H54 (cell line): ENCODE data around the gene SGMS1.
A peak's percentile ranks its signal among the peaks of the same experiment; 100 is the strongest.
"Not testable (repeated sequence)": the region's sequence is repeated elsewhere in the genome, so short reads cannot be mapped to it uniquely, and the experiment has no call there.

Source experiments
- DNase-seq: peaks from one replicate; pipeline ENCODE4 v3.0.0; 2011; ENCODE audit warnings: low spot score, mixed read lengths; ENCODE audit not compliant: insufficient read length
- FAIRE-seq: peaks from 3 replicates; lab custom pipeline; 2011; peaks lifted over from hg19 to GRCh38; lab: Jason Lieb, UNC
- POLR2A ChIP-seq: IDR thresholded peaks from 2 replicates; pipeline ENCODE4 v1.6.1; 2011; ENCODE audit warnings: low read depth, mild to moderate bottlenecking, low read length

Gene SGMS1

GRCh38 chr10:50623663-50624412 is at the start of gene SGMS1:
TSS of gene SGMS1 (minus strand) at chr10:50623956. CDS start at chr10:50344114, 279,842 bp downstream.
- peak; percentile 65 for TF ChIP-seq POLR2A
- no peak for FAIRE-seq
- peak; percentile 60 for DNase-seq

DNA sequence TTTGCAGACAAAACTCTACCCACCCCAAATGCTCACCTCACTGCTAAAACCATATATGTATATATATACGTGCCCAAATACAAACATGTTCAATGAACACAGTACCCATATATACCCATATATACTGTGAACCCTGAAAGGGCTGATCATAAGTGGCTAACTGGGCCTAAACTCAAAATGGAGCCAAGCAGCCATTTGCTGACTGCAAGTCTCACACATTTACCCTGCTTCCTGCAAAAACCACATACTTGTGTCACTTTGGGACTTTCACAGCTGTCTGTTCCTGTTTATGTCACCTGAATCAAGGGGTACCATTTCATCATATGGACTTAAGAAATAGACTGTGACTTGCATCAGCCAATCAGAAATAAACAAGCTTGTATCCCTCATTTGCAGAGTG is 48.4 kb upstream of the SGMS1 start:
- not testable (repeated sequence) for FAIRE-seq, DNase-seq

GRCh38 chr10:50671645-50672044 is 47.9 kb upstream of the SGMS1 start:
- DNase-seq, FAIRE-seq: not testable (repeated sequence)

GRCh38 chr10:50669957-50670356 is 46.2 kb upstream of the SGMS1 start:
- DNase-seq, FAIRE-seq: not testable (repeated sequence)

DNA sequence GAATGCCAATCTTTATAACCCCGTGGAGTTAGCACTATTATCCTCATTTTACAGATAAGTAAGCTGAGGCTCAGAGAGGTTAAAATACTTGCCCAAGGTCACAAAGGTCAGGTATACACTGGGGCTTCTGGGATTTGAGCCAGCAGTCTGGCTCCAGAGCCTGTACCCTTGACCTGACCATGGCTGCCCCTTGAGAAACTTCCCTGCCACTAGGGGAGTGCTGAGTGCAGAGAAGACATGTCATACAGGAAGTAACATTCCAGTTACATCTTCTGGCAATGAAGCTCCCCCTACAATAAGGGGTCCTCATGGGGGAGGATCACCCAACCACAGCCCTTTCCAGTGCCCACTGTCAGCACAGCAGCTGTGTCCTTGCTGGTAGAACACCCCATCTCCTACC is 43.6 kb upstream of the SGMS1 start:
- DNase-seq, FAIRE-seq: not testable (repeated sequence)

DNA sequence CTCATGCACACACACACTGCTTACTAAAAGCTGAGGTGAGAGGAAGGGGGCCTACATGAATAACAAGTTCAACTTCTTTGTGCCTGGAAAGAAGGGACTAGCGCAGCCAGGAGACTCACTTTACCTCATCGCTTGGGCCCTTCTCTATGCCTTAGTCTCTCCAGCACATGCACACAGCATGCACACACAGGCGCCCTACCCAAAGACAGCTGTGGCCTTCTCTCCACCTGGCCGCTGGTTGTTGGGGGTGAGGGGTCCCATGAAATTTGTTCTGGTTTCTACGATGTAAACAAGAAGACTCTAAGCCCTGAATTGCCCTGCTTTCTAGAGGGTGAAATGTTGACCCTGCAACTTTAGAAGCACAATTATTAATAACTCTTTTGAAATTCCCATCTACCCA is 38.7 kb upstream of the SGMS1 start:
- not testable (repeated sequence) for DNase-seq, FAIRE-seq

DNA sequence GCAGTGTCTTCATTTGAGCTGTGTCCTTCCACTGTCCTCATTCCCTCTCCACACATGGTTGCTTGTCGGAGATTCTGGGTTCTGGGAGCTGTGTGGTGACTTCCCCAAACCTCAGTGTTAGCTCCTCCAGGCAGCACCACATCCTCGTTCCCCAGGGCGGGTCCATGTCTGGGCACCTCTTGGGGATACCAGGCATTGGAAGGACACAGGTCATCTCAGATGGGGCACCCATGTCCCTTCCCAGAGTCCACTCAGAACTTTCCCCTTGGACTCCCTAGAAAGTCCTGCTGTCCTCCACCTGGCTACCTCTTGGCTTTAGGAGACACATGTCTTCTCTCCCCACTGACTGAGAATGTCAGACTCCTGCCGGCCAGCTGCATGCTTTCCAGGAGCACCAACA is 37.8 kb upstream of the SGMS1 start:
- not testable (repeated sequence) for DNase-seq, FAIRE-seq

DNA sequence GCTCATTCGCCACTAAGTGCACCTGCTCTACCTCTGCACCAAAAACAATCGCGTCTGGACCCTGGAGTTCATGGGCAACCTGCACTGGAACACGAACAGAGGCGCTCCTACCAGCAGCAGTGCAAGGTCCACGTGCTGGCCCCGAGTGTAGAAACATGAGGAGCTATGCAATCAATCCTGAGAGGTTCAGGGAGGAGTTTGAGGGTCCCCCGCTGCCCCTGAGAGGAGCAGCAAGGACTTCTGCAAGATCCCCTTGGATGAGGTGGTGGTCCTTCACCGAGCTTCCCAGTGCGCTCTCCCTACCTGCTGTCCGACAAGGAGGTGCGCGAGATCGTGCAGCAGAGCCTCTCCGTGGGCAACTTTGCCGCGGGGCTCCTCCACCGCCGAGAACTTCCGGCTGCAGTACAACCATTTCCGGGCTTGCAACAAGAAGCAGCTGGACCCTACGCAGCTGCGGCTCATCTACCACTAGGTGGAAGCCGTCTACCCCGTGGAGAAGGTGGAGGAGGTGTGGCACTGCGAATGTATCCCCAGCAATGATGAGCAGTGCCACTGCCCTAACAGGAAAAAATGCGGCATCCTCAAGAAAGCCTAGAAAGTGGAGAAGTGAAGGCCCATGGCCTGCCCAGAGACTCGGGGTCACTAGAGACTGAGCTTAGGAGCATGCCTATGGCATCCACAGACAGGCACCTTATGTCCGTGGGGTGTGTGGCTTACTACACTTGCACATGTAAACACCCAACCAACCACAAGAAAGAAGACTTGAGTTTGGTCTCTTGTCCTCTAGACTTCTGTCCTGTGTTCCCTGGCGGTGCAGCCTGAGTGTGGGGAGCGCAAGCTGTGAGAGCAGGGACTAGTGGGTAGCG is 36.3 kb upstream of the SGMS1 start:
- not testable (repeated sequence) for DNase-seq, FAIRE-seq

- FAIRE-seq, DNase-seq: not testable (repeated sequence)
Observed at GRCh38 chr10:50659016-50659864, 35.5 kb upstream of the SGMS1 start.

GRCh38 chr10:50658165-50658564 is 34.4 kb upstream of the SGMS1 start:
- no peak for FAIRE-seq
- DNase-seq: no peak
- no peak for TF ChIP-seq POLR2A

- TF ChIP-seq POLR2A: no peak
- no peak for FAIRE-seq
- no peak for DNase-seq
Observed at GRCh38 chr10:50653758-50654157, 30.0 kb upstream of the SGMS1 start.

GRCh38 chr10:50653142-50653541 is 29.4 kb upstream of the SGMS1 start:
- DNase-seq (no peak), FAIRE-seq (peak; percentile 88)

GRCh38 chr10:50651808-50652207 is 28.1 kb upstream of the SGMS1 start:
- no peak for TF ChIP-seq POLR2A
- FAIRE-seq (no peak), DNase-seq (no peak)

More at GRCh38 chr10:50653142-50653541, 29.4 kb upstream of the SGMS1 start:
- no peak for TF ChIP-seq POLR2A

DNA sequence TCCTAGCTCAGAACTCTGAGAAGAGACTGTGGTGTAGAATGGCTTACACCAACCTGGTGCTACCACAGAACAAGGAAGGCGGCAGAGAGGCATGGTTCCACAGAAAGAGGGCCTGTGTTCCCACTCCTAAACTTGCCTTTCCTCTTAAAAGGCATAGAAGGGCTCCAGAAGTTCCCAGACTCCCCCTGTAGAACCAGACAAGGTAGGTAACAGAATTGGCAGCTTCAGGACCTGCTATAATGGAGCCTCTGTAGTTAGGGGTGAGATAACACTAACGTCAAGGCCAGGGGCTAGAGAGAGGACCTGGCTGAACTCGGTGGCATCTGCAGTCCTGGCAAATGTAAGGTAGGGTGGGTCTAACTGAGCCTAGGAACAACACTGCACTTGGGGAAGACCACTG is 26.7 kb upstream of the SGMS1 start:
- DNase-seq (no peak), FAIRE-seq (no peak)
- TF ChIP-seq POLR2A: no peak
